COR-L47 (cell line): ENCODE data around the gene ETFA.
A peak's percentile ranks its signal among the peaks of the same experiment; 100 is the strongest.

Experiments used
- DNase-seq: peaks from one replicate; lab custom pipeline; 2025; lab: John Stamatoyannopoulos, UW

The ETFA gene

GRCh38 chr15:76215634-76216033 is 95.6 kb downstream of the ETFA start:
- no peak for DNase-seq

DNA sequence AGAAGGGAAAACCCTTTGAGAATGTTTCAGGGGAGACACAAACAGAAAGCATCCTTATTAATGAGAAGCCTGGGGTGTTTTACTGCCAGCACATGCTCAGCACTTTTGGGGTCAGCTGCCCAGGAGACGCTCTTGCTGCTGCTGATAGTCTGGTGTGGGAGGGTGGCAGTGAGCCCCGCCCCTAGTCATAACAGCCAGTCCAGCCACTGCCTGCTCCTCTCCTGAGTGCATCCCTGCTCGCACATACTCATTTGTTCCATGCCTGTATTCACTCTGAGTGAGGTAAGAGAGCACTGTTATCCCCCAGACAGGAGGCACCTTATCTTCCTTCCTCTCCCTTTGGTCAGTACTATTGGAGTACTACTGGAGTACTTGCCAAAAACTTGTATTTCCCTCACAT is 101.3 kb downstream of the ETFA start:
- no peak for DNase-seq

- DNase-seq: no peak
Observed at GRCh38 chr15:76209523-76209922, 101.7 kb downstream of the ETFA start.

DNA sequence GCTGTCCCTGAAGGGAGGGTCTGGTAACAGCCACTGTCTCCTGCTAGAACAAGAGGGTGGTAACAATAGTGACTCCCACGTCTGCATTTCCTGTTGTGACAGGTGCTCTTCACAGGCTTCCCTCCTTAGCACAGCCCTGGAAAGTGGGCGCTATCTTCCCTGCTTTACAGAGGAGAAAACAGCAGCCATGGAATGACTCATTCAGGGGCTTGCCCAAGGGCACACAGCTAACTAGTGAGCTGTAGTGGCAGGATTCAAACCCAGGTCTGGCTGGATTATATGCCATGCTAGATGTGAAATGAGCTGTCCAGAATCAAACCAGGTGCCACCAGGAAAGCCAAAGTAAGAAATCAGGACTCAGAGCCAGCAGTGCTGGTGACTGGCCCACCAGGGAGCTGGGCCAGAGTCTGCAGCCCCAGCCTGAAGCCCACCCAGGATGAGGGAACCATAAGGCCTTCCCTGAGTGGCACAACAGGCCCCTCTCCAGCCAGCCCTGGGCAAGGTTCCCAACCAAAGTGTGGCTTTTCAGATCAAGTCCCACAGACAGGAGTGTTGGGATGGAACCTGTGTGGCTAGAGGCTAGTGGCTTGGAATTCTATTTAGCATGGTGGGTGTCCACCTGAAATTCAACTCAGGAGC is 102.4 kb downstream of the ETFA start:
- no peak for DNase-seq

GRCh38 chr15:76208084-76208785 is 103.0 kb downstream of the ETFA start:
- DNase-seq: no peak

DNA sequence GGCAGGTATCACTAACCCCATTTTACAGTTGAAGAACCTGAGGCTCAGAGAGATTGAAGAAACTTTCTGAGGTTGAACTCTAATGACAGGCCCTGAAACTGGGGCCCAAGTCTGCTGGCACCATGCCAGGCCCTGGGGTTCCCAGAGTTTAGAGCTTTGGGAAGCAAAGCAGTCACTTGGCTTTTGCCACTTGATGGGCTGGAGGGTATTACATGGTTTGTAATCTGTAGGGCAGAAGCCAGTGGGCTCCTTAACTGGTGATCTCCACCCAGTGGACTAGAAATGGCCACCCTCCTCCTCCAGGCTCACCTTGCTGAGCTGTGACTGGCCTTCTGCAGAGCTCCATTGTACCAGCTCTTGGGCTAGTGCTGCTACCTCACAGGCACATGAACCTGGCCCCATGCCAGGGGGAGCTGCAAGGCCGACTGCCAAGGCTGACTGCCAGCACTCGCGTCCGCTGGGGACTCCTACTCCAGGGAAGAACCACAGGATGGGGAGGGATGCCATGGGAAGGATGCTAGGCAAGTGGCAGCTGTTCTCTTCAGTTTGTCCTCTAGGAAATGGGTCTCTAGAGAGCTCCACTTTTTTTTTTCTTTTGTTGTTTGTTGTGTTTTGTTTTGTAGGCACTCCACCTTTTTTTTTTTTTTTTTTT is 104.8 kb downstream of the ETFA start:
- peak; percentile 97 for DNase-seq

GRCh38 chr15:76204916-76205460 is 106.3 kb downstream of the ETFA start:
- DNase-seq: no peak

GRCh38 chr15:76204109-76204845 is 107.0 kb downstream of the ETFA start:
- DNase-seq: no peak

DNA sequence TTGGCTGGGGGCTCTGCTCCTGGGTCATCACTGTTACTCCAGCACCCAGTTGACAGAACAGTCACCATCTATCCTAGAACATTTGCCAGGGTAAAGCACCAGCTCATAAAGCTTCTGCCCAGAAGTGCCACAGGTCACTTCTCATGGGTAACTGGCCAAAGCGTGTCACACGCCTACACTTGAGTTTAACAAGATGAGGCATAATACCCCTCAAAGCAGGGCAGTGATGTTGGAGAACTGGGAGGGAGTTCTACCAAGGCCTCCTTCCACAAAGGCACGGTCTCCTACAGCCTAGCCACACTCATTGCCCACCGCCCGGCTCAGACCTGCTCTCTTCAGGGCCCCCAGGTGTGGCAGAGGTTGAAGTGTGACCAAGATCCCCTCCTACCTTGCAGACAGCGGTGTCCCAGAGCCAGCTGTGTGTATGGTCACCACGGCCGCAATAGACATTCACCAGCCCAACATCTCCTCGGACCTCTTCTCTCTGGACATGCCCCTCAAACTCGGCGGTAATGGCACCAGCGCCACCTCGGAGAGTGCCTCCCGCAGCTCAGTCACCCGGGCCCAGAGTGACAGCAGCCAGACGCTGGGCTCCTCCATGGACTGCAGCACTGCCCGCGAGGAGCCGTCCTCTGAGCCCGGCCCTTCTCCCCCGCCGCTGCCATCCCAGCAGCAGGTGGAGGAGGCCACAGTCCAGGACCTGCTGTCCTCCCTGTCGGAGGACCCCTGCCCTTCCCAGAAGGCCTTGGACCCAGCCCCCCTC is 107.7 kb downstream of the ETFA start:
- no peak for DNase-seq

DNA sequence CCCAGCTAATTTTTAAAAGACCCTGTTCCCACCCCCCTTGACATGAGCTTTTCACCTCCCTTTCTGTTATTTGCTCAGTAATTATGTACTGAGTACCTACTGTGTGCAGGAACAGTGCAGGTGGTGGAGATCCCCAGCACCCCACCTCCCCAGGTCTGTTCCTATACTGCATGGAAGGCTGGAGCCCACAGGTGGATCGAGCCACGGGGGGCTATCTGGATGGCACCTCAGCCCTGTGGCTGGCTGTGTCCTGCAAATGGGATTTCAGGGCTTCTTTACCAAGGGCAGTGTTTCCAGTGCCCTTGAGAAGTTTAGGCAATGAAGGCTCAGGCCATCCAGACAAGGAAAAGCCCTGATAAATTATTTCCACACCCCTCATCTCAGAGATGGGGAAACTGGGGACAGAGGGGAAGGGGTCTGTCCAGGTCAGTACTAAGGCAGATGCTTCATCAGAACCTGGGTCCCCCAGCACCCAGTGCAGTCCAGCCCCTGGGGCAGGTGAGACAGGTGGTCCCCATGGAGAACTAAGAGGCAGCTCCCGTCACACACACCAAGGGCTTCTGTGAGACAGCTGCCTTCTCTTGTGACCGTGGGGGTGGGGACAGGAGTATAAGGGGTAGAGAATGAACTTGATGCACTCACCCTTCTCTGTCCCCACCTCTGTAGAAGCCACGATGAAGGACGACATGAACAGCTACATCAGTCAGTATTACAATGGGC is 109.6 kb downstream of the ETFA start:
- DNase-seq: no peak

DNA sequence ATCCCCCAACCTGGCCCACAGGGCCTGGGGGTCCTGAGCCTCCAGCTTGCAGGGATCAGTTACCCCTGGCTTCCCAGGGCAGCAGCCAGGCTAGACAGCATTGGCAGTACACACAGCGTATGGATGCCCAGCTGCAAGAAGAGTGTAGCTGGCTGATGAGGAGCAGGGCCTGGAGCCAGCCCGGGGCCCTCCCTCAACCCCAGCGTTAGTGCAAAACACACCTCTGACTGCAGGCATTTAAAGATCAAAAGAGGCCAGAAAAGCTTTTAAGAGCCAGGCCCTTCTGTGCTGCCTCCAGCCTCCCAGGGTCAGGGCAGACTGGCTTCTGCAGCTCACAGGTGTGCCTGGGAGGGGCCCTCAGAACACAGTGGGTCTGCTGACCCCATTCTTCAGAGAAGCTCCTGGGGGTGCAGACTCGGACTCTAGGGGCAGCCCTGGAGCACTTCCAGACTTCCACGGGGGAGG is 110.6 kb downstream of the ETFA start:
- no peak for DNase-seq

- DNase-seq: no peak
Observed at GRCh38 chr15:76200083-76200465, 111.2 kb downstream of the ETFA start.

GRCh38 chr15:76199106-76200082 is 111.9 kb downstream of the ETFA start:
- no peak for DNase-seq

DNA sequence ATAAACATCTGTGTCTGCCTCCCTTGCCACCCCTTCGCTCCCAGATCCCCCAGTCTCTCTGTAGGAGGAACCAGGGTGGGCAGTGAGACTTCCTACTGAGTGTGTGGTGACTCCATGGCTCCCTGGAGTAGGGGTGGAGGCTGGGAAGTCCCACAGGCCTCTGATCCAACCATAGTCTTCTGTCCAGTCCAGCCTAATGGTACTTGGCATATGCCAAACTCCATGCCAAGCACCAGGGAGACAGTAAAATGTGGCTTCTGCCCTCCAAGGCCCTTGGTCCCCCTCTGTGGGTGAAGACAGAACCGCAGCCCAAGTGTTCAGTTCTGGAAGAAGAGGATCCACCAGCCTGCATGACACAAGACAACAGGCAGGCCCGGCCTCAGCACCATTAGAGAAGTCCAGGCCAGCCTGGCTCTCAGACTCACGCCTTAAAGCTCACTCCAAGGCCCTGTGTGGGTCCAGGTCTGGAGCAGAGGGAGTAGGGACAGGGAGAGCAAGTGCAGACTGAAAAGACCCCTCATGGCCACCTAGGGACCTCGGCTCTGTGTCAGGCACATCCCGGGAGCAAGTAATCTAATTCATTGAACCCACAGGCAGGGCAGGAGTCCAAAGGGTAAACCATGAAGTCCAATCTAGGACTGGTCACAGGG is 112.7 kb downstream of the ETFA start:
- no peak for DNase-seq

- DNase-seq: no peak
Observed at GRCh38 chr15:76197703-76198455, 113.4 kb downstream of the ETFA start.

GRCh38 chr15:76196269-76197231 is 114.7 kb downstream of the ETFA start:
- peak; percentile 35 for DNase-seq
